Neuronal stem cell (in vitro differentiated cells): Measurements from ENCODE around the gene P2RY4.

Experiments used
- DNase-seq: peaks from one replicate; pipeline ENCODE4 v3.0.0-alpha.2; 2013; ENCODE audit warnings: low spot score
- H2AFZ ChIP-seq: one replicate; pipeline ENCODE4 v1.6.1; 2013; ENCODE audit warnings: mild to moderate bottlenecking, low read length, inconsistent platforms
- H2AK5ac ChIP-seq: 2 replicates; pipeline ENCODE4 v1.6.1; 2013; ENCODE audit warnings: low read depth, mild to moderate bottlenecking, inconsistent platforms, low read length, moderate library complexity, mixed read lengths
- H2BK120ac ChIP-seq: 2 replicates; pipeline ENCODE4 v1.6.1; 2013; ENCODE audit warnings: low read depth, mild to moderate bottlenecking, inconsistent platforms, low read length, moderate library complexity, mixed read lengths
- H2BK12ac ChIP-seq: one replicate; pipeline ENCODE4 v1.6.1; 2013; ENCODE audit warnings: low read length, inconsistent platforms
- H2BK15ac ChIP-seq: 2 replicates; pipeline ENCODE4 v1.6.1; 2013; ENCODE audit warnings: mild to moderate bottlenecking, low read length, inconsistent platforms, mixed read lengths
- H2BK5ac ChIP-seq: one replicate; pipeline ENCODE4 v1.6.1; 2013; ENCODE audit warnings: inconsistent platforms, mild to moderate bottlenecking, low read length, moderate library complexity
- H3K14ac ChIP-seq: one replicate; pipeline ENCODE4 v1.6.1; 2013; ENCODE audit warnings: low read length, inconsistent platforms
- H3K18ac ChIP-seq: 2 replicates; pipeline ENCODE4 v1.6.1; 2013; ENCODE audit warnings: low read length, inconsistent platforms
- H3K23ac ChIP-seq: 2 replicates; pipeline ENCODE4 v1.6.1; 2013; ENCODE audit warnings: low read depth, mild to moderate bottlenecking, mixed read lengths, low read length, inconsistent platforms; ENCODE audit not compliant: poor library complexity
- H3K27ac ChIP-seq: replicated peaks from 3 replicates; pipeline ENCODE4 v1.5.1; 2013; ENCODE audit warnings: low read length, inconsistent platforms
- H3K27me3 ChIP-seq, 3 experiments: 2 replicates each; pipeline ENCODE4 v1.6.1; 2013; ENCODE audit warnings: low read length in 3 of 3, mild to moderate bottlenecking in 2 of 3, inconsistent platforms in 1 of 3, low read depth in 1 of 3, mixed read lengths in 1 of 3, moderate library complexity in 1 of 3; ENCODE audit not compliant: control insufficient read depth in 3 of 3, insufficient read depth in 3 of 3
- H3K36me3 ChIP-seq, 2 donors: replicated peaks in 1 of 2; 2 replicates each; pipeline ENCODE4 v1.6.1; 2013; ENCODE audit warnings: low read length in 2 of 2; ENCODE audit not compliant: control insufficient read depth in 2 of 2, insufficient read depth in 2 of 2
- H3K4ac ChIP-seq: 2 replicates; pipeline ENCODE4 v1.6.1; 2013; ENCODE audit warnings: inconsistent platforms, mild to moderate bottlenecking, low read length, moderate library complexity
- H3K4me1 ChIP-seq, 2 donors: 1 replicate in 1 of 2; 2 replicates in 1 of 2; pipeline ENCODE4 v1.6.1; 2013; ENCODE audit warnings: low read length in 2 of 2, low read depth in 1 of 2; ENCODE audit not compliant: control insufficient read depth in 2 of 2, insufficient read depth in 1 of 2
- H3K4me2 ChIP-seq: one replicate; pipeline ENCODE4 v1.6.1; 2013; ENCODE audit warnings: mild to moderate bottlenecking, low read length, inconsistent platforms; ENCODE audit not compliant: insufficient read depth, poor library complexity, severe bottlenecking
- H3K4me3 ChIP-seq, 2 donors: 2 replicates each; pipeline ENCODE4 v1.5.1; 2013; ENCODE audit warnings: low read length in 2 of 2, mild to moderate bottlenecking in 2 of 2, inconsistent platforms in 1 of 2, moderate library complexity in 1 of 2
- H3K79me1 ChIP-seq: one replicate; pipeline ENCODE4 v1.6.1; 2013; ENCODE audit warnings: low read depth, mild to moderate bottlenecking, inconsistent platforms, low read length, moderate library complexity
- H3K9ac ChIP-seq: one replicate; pipeline ENCODE4 v1.6.1; 2013; ENCODE audit warnings: mild to moderate bottlenecking, low read depth, low read length, inconsistent platforms; ENCODE audit not compliant: poor library complexity
- H3K9me3 ChIP-seq, 2 donors: replicated peaks in 1 of 2; 2 replicates each; pipeline versions ENCODE3 to v1.6.1; 2013; ENCODE audit warnings: low read length in 2 of 2, mild to moderate bottlenecking in 2 of 2, inconsistent platforms in 1 of 2, low read depth in 1 of 2, mixed read lengths in 1 of 2, moderate library complexity in 1 of 2; ENCODE audit not compliant: control insufficient read depth in 2 of 2, insufficient read depth in 1 of 2
- H4K8ac ChIP-seq: one replicate; pipeline ENCODE4 v1.6.1; 2013; ENCODE audit warnings: low read depth, mild to moderate bottlenecking, inconsistent platforms, low read length, moderate library complexity
- H4K91ac ChIP-seq: one replicate; pipeline ENCODE4 v1.6.1; 2013; ENCODE audit warnings: low read length, low read depth, mild to moderate bottlenecking, inconsistent platforms; ENCODE audit not compliant: poor library complexity
- WGBS, 2 donors: extraction: QIAGEN DNeasy Blood & Tissue Kit; methylation state at CpG; one replicate each; pipeline ENCODE4 v1.1.7; 2013; ENCODE audit warnings: missing lambda C conversion rate in 2 of 2, mixed read lengths in 1 of 2; ENCODE audit not compliant: insufficient read length in 2 of 2, insufficient replicate concordance in 1 of 2; ENCODE audit errors: extremely low coverage in 2 of 2; 5-methylcytosine and 5-hydroxymethylcytosine counted together

P2RY4 gene

GRCh38 chrX:70289793-70290770 lies 30.1 kb upstream of the P2RY4 start, which contains the start of the genes KIF4A and PDZD11:
Gene KIF4A (plus strand): TSS chrX:70290104. CDS start chrX:70290459, 355 bp downstream.
Gene PDZD11 (minus strand): TSS chrX:70289927. CDS start chrX:70289341, 586 bp downstream.
- H3K27ac ChIP-seq, result peak within 1 kb of the TSS; percentile 56

GRCh38 chrX:70289168-70289792 lies 29.3 kb upstream of the P2RY4 start:
- H3K4me2 ChIP-seq, result peak overlapping the region; percentile 37
- no peak for DNase-seq
- no peaks in the 10 kb centered on the region for H3K79me1 ChIP-seq
- peak overlapping the region; percentile 92 for H3K4me3 ChIP-seq
- no CpG with 5 or more reads among the region's 11 CpGs for WGBS, 2 donors
- no peaks in the 10 kb centered on the region for H3K9me3 ChIP-seq
- H4K91ac ChIP-seq, result no peak overlapping the region
- peak overlapping the region; percentile 93 for H2AFZ ChIP-seq
- H3K4ac ChIP-seq, result no peak overlapping the region
- H2BK5ac ChIP-seq, result no peak overlapping the region
- H2AK5ac ChIP-seq, result no peak overlapping the region
- no peak overlapping the region for H3K18ac ChIP-seq
- H3K36me3 ChIP-seq, result peaks cover 3 to 53% of the 10 kb centered on the region in 2 donors
- H2BK15ac ChIP-seq, result no peak overlapping the region
- H2BK120ac ChIP-seq, result no peak overlapping the region
- peak overlapping the region; percentile 81 for H3K9ac ChIP-seq
- no peak overlapping the region for H4K8ac ChIP-seq
- peaks cover 0 to 5% (median 0%) of the 10 kb centered on the region in 3 experiments for H3K27me3 ChIP-seq
- H2BK12ac ChIP-seq, result no peak overlapping the region
- H3K4me1 ChIP-seq, result peaks cover 3% of the 10 kb centered on the region in 2 donors
- no peak overlapping the region for H3K27ac ChIP-seq
- peak overlapping the region; percentile 80 for H3K23ac ChIP-seq
- no peak overlapping the region for H3K14ac ChIP-seq

More at GRCh38 chrX:70289793-70290770, 30.1 kb upstream of the P2RY4 start, which contains the start of the genes KIF4A and PDZD11:
- Histone ChIP-seq H3K36me3 (peaks cover 3 to 56% of the 10 kb centered on the region in 2 donors), H3K9ac (peak within 1 kb of the TSS; percentile 81), H3K4ac (no peak within 1 kb of the TSS), H3K79me1 (no peaks in the 10 kb centered on the region), H2AFZ (peak within 1 kb of the TSS; percentile 93), H2BK15ac (no peak within 1 kb of the TSS), H3K18ac (peak within 1 kb of the TSS; percentile 38), H3K23ac (peak within 1 kb of the TSS; percentile 80), H4K8ac (no peak within 1 kb of the TSS), H4K91ac (no peak within 1 kb of the TSS), H3K4me3 (peak within 1 kb of the TSS; percentile 92), H2BK12ac (no peak within 1 kb of the TSS), H3K9me3 (no peaks in the 10 kb centered on the region), H2BK120ac (no peak within 1 kb of the TSS), H2AK5ac (no peak within 1 kb of the TSS), H3K14ac (no peak within 1 kb of the TSS), H3K4me2 (peak within 1 kb of the TSS; percentile 43), H3K4me1 (peaks cover 3% of the 10 kb centered on the region in 2 donors), H3K27me3 (peaks cover 0 to 4% (median 0%) of the 10 kb centered on the region in 3 experiments), H2BK5ac (no peak within 1 kb of the TSS)
- peak; percentile 61 for DNase-seq
- no CpG with 5 or more reads among the region's 62 CpGs for WGBS, 2 donors

- H2AFZ ChIP-seq, result no peak within 1 kb of the TSS
- peaks cover 0 to 14% of the 10 kb centered on the region in 2 donors for H3K36me3 ChIP-seq
- H2BK120ac ChIP-seq, result no peak within 1 kb of the TSS
- H3K18ac ChIP-seq, result no peak within 1 kb of the TSS
- no CpG with 5 or more reads among the region's 21 CpGs for WGBS, 2 donors
- no peak within 1 kb of the TSS for H3K4me2 ChIP-seq
- no peak within 1 kb of the TSS for H3K23ac ChIP-seq
- H3K4me3 ChIP-seq, result no peak within 1 kb of the TSS
- no peak within 1 kb of the TSS for H3K4ac ChIP-seq
- H2BK12ac ChIP-seq, result no peak within 1 kb of the TSS
- no peak within 1 kb of the TSS for H4K8ac ChIP-seq
- no peak for DNase-seq
- no peak within 1 kb of the TSS for H3K9ac ChIP-seq
- no peak within 1 kb of the TSS for H3K14ac ChIP-seq
- H4K91ac ChIP-seq, result no peak within 1 kb of the TSS
- no peaks in the 10 kb centered on the region for H3K79me1 ChIP-seq
- H3K4me1 ChIP-seq, result no peaks in the 10 kb centered on the region
- no peak within 1 kb of the TSS for H2AK5ac ChIP-seq
- H3K9me3 ChIP-seq, result no peaks in the 10 kb centered on the region
- no peak within 1 kb of the TSS for H3K27ac ChIP-seq
- H3K27me3 ChIP-seq, result peaks cover 0 to 5% (median 0%) of the 10 kb centered on the region in 3 experiments
- H2BK5ac ChIP-seq, result no peak within 1 kb of the TSS
- H2BK15ac ChIP-seq, result no peak within 1 kb of the TSS
These were observed 21.9 kb upstream of the P2RY4 start, which contains the start of gene RAB41 for GRCh38 chrX:70281951-70282350. Gene RAB41 (plus strand): TSS chrX:70282172. CDS start chrX:70282218, 46 bp downstream.
